Measurements from ENCODE around the gene IGFBP7. TPM values are rescaled to one million over a fixed set of nuclear protein-coding genes. Genes with fewer than 3 reads are reported as not detected.
A peak's percentile ranks its signal among the peaks of the same experiment; 100 is the strongest.

IGFBP7 gene
- total and polyA plus RNA-seq, 2 of the 8 experiments (the other 6 are each of a cell fraction or from before 2014, with no cell fraction given), result 0.17 to 0.48 TPM

DNA sequence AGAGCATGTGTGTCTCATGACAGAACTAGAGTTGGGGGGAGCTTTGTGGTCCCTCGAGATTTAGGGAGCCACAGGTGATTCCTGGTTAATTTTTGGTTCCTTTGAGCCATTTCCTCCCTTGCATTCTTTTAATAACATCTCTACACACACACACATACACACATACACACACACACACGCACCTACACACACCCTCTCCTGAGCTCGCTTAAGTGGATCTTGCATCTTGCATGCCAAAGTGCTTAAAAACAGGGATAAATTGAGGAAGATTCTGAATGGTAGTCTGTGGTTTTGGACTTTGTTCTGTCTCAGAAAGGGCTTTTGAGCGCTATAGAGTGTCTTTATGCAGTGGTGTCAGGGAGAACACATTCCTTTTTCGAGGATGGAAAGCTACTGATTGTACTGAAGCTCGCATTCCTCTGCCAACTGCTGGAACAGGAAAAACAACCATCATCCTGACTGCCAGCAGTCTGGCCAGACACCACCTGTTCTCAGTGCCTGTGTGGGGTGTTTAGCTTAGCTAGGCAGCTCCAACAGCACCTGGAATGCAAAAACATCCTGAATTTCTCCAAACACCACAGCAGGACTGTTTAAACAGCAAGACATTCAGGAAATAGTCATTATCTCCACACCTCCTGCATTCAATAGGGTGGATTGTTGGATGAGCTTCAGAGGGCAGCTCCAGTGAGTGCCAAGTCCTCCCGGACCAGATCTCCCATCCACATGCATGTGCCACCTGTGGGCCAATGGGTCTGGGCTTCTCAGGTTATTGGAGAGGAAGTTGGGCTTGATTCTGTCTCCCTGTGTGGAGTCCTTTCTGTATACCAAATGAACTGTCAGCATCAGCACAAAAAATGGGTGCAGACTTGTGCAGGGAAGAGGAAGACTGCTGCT is 21.9 kb upstream of the IGFBP7 start:
- Histone ChIP-seq H3K9me3 (ENCODE audit: insufficient read depth in 2 of 2, low read depth in 1 of 2, low read length in 1 of 2) (peaks cover 9 to 12% of the 10 kb centered on the region in 2 experiments; a peak in 3 of 4 replicates), H3K23me2 (ENCODE audit: low read depth, low read length) (no peaks in the 10 kb centered on the region; the same call in 1 of the 2 replicates), H4K20me1 (replicated peaks in 1 of 2; ENCODE audit: control insufficient read depth in 1 of 2, insufficient read depth in 2 of 2, low read length in 2 of 2) (no peaks in the 10 kb centered on the region), H2BK20ac (ENCODE audit: low read length) (no peak overlapping the region), H2BK5ac (ENCODE audit: low read depth, low read length) (peak overlapping the region; percentile 69; the same call in 1 of the 2 replicates), H3K27me3 (replicated peaks in 1 of 4; ENCODE audit: control insufficient read depth in 3 of 4, extremely low read depth in 1 of 4, insufficient read depth in 3 of 4, low read length in 3 of 4) (no peaks in the 10 kb centered on the region), H3K4ac (replicated peaks; ENCODE audit: insufficient read length, low read depth, low read length) (no peak overlapping the region), H3K4me1 (replicated peaks in 1 of 4; ENCODE audit: control insufficient read depth in 3 of 4, insufficient read depth in 4 of 4, low read length in 3 of 4) (no peaks in the 10 kb centered on the region), H3K79me2 (ENCODE audit: control insufficient read depth in 1 of 2, insufficient read depth in 2 of 2, low read length in 2 of 2) (no peaks in the 10 kb centered on the region), H2BK12ac (ENCODE audit: low read depth, low read length) (peak overlapping the region; percentile 73; the same call in 1 of the 2 replicates), H4K5ac (ENCODE audit: insufficient read length, low read depth, low read length) (no peak overlapping the region), H3K56ac (replicated peaks; ENCODE audit: insufficient read length, low read depth, low read length) (no peak overlapping the region), H3K79me1 (ENCODE audit: low read depth, low read length) (no peaks in the 10 kb centered on the region), H3K9ac (replicated peaks in 1 of 4; ENCODE audit: extremely low read depth in 1 of 4, low read depth in 3 of 4, low read length in 3 of 4) (no peak overlapping the region), H2BK120ac (replicated peaks; ENCODE audit: low read depth, low read length) (no peak overlapping the region), H2BK15ac (ENCODE audit: low read length) (no peak overlapping the region), H3K18ac (ENCODE audit: extremely low read depth, low read length) (no peak overlapping the region), H3K36me3 (ENCODE audit: control insufficient read depth in 2 of 4, insufficient read depth in 4 of 4, low read length in 3 of 4) (no peaks in the 10 kb centered on the region), H2AFZ (ENCODE audit: low read length) (0 out of 2 replicates have a peak overlapping the region, but pooled peaks have one; percentile 6), H3K4me2 (ENCODE audit: insufficient read depth in 1 of 2, low read depth in 2 of 2, low read length in 2 of 2) (peak overlapping the region in 1 of 2 experiments; percentile 18; a peak in 1 of 4 replicates), H2AK5ac (ENCODE audit: low read depth, low read length) (no peak overlapping the region), H3K23ac (ENCODE audit: insufficient read length) (no peak overlapping the region), H3K4me3 (ENCODE audit: extremely low read depth in 1 of 4, insufficient read depth in 2 of 4, low read depth in 3 of 4, low read length in 4 of 4) (no peak overlapping the region), H4K8ac (ENCODE audit: extremely low read depth, insufficient read depth, low read length) (no peak overlapping the region), H3K14ac (ENCODE audit: insufficient read length) (no peak overlapping the region), H3K27ac (ENCODE audit: low read depth, low read length) (no peak overlapping the region), H4K91ac (replicated peaks; ENCODE audit: insufficient read length, low read length) (no peak overlapping the region)
- WGBS, 2 experiments (ENCODE audit: extremely low coverage in 1 of 2, insufficient coverage in 1 of 2, insufficient read length in 1 of 2, insufficient replicate concordance in 2 of 2, low coverage in 1 of 2, low lambda C conversion rate in 2 of 2, missing lambda C conversion rate in 1 of 2), result 84 to 100% methylated on average over 1 to 7 of the region's 7 CpGs
- DNase-seq (ENCODE audit: low read depth in 1 of 2, low spot score in 2 of 2) (no peak), FAIRE-seq (peak; percentile 75)
- POLR2A ChIA-PET (ENCODE audit: partially characterized antibody), result interaction anchor here (1.1 kb wide), 1 partner anchor 45 kb away, joined by 3 read pairs; no protein-coding TSS in a partner anchor
- CTCF ChIA-PET (ENCODE audit: partially characterized antibody), result interaction anchor here (1.5 to 1.7 kb wide), 2 partner anchors 13 to 31 kb away, joined by 5 to 6 read pairs; no protein-coding TSS in a partner anchor
- no peak for TF ChIP-seq HDAC6 (IDR thresholded peaks at IDR 0.05; ENCODE audit: low read depth, low read length)
- TF ChIP-seq POLR2AphosphoS5 (IDR thresholded peaks at IDR 0.05; ENCODE audit: low read depth, low read length), result no peak
- TF ChIP-seq, protein P1, sequence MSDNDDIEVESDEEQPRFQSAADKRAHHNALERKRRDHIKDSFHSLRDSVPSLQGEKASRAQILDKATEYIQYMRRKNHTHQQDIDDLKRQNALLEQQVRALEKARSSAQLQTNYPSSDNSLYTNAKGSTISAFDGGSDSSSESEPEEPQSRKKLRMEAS (IDR thresholded peaks at IDR 0.05), result no peak
- TF ChIP-seq TCF12 (IDR thresholded peaks at IDR 0.05; ENCODE audit: low read depth, low read length), result peak; percentile 88; the same call in 1 of the 2 replicates
- TF ChIP-seq SP4 (IDR thresholded peaks at IDR 0.05; ENCODE audit: low read length), result no peak
- no peak for TF ChIP-seq HDAC2 (IDR thresholded peaks at IDR 0.05; ENCODE audit: borderline replicate concordance in 1 of 2, low read depth in 2 of 2, low read length in 2 of 2)
- no peak for TF ChIP-seq FOSL1 (IDR thresholded peaks at IDR 0.05; ENCODE audit: insufficient read depth, low read depth, low read length)
- no peak for TF ChIP-seq CHD2 (IDR thresholded peaks at IDR 0.05; ENCODE audit: low read length)
- TF ChIP-seq ASH2L (IDR thresholded peaks at IDR 0.05; ENCODE audit: low read length), result no peak
- TF ChIP-seq NANOG (IDR thresholded peaks at IDR 0.05; ENCODE audit: insufficient read depth, low read depth, low read length, poor library complexity, severe bottlenecking), result no peak
- no peak for TF ChIP-seq CTBP2 (IDR thresholded peaks at IDR 0.05; ENCODE audit: borderline replicate concordance, insufficient read depth, insufficient read length, low read length)
